Adrenal gland (tissue), 12 donors: Measurements from ENCODE around the gene DENND6B. TPM values are rescaled to one million over a fixed set of nuclear protein-coding genes. Genes with fewer than 3 reads are reported as not detected.

Experiments used
- DNase-seq, 7 donors: peaks; one replicate each; pipeline ENCODE4 v3.0.0-alpha.2; 2019 to 2020
- H3K27ac ChIP-seq, 5 donors: fragments of 200-600 bp; sonication (generic) in 4 of 5; 1 replicate in 3 of 5; 2 replicates in 2 of 5; pipeline versions ENCODE4 v1.5.1 to v1.8.0; 2016 to 2020; ENCODE audit warnings: mild to moderate bottlenecking in 1 of 5
- H3K27me3 ChIP-seq: fragments of 200-600 bp; 2 replicates; pipeline ENCODE4 v1.8.0; 2021
- H3K36me3 ChIP-seq, 2 donors: fragments of 200-600 bp; replicated peaks in 1 of 2; 1 replicate in 1 of 2; 2 replicates in 1 of 2; pipeline versions ENCODE4 v1.5.1 to v1.8.0; 2018 to 2022
- H3K4me1 ChIP-seq, 2 donors: fragments of 200-600 bp; replicated peaks in 1 of 2; 1 replicate in 1 of 2; 2 replicates in 1 of 2; pipeline versions ENCODE4 v1.5.1 to v1.8.0; 2018 to 2021
- H3K4me3 ChIP-seq, 4 donors: fragments of 200-600 bp; sonication (generic) in 3 of 4; one replicate each; pipeline ENCODE4 v1.5.1; 2016 to 2018
- H3K9me3 ChIP-seq, 3 donors: fragments of 200-600 bp; sonication (generic) in 1 of 3; replicated peaks in 1 of 3; 1 replicate in 2 of 3; 2 replicates in 1 of 3; pipeline versions ENCODE4 v1.5.1 to v1.8.0; 2016 to 2021
- POLR2A ChIP-seq, 2 donors: fragments of 450-650 bp; IDR thresholded peaks; one replicate each; pipeline ENCODE4 v1.6.1; 2017; ENCODE audit warnings: antibody characterized with exemption in 2 of 2, mild to moderate bottlenecking in 2 of 2, moderate library complexity in 1 of 2
- WGBS, 4 donors: extraction: QIAGEN DNeasy Blood & Tissue Kit in 2 of 4; methylation state at CpG; one replicate each; pipeline versions ENCODE4 v1.1.5 to v1.1.7; 2013 to 2017; 5-methylcytosine and 5-hydroxymethylcytosine counted together
- intact Hi-C, 2 donors: fragments of 100-400 bp; cut with DNase I; formaldehyde crosslinking; loops; one replicate each; pipeline versions ENCODE4 v1.14.1 to v1.15.0; 2022 to 2023
- polyA plus RNA-seq, 3 donors: library from polyadenylated mRNA; stranded (reverse); fragments of 200-250 nt in 2 of 3; fragments of 350-450 nt in 1 of 3; fragmentation: Illumina TruSeq in 1 of 3; extraction: RNeasy Lipid Tissue Mini Kit (QIAGEN cat#74804) in 1 of 3; gene quantifications; one replicate each; pipeline ENCODE4 v1.2.3, GENCODE V29; 2013 to 2014
- total RNA-seq, 9 donors: library from RNA; depleted of rRNA in 4 of 9; stranded (reverse); fragments of >200 nt in 4 of 9; fragments of 120-200 nt in 1 of 9; fragmentation: NEBNext Ultra II Directional in 1 of 9; extraction: Animal tissue kit (Norgen Biotek cat#: 25700) in 1 of 9; gene quantifications; one replicate each; pipeline versions ENCODE4 v1.1.0 to v1.2.4, GENCODE V29; 2013 to 2023
- TF ChIP-seq, protein P1 (sequence below), 6 experiments: fragments of 450-650 bp in 4 of 6; fragments of 200-600 bp in 2 of 6; sonication (generic) in 1 of 6; IDR thresholded peaks; 1 replicate in 5 of 6; 2 replicates in 1 of 6; pipeline versions ENCODE4 v1.5.1 to v1.8.0; 2016 to 2021; ENCODE audit warnings: antibody characterized with exemption in 6 of 6, mild to moderate bottlenecking in 2 of 6, moderate library complexity in 1 of 6
- donor health status: healthy with polysubstance abuse.
- donor health status: Bipolar disorder and iron deficiency.
- donor health status: DM: yes; HTN: yes; CAD: no.
- donor health status: DM: no; HTN: no; CAD: no.
- donor health status: DM: no; HTN: no; CAD: no.
- donor health status: DM: yes; HTN: yes; CAD: no.

Gene DENND6B
- total and polyA plus RNA-seq, 12 donors: 1.8 to 32.7 (median 8.9) TPM

DNA sequence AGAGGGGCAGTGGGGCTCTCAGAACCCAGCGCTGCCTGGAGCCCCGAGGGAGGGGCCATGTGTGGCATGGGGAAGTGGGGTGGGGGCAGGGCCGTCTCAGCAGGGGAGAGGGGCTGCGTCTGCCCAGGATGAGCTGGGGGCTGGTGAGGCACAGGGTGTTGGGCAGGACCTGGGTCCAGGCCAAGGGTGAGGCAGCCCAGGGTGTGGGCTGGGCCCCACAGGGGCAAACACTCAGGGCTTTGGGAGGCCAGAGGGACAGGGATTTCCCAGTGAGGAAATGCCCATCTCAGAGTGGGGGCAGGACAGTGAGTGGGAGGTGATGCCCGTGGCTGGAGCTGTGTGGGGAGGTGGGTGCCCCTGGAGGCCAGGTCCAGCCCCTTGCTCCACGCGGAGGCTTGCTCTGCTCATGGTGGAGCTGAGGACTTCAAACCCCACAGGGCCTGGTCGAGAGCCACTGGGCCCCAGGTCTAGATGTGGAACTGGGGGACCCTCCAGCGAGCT, 24.7 kb downstream of the DENND6B start:
- H3K27ac ChIP-seq: peak overlapping the region in 4 of 5 donors; percentile 13 to 97 (median 93)
- peak overlapping the region in 1 of 4 donors; percentile 5 for H3K4me3 ChIP-seq

DNA sequence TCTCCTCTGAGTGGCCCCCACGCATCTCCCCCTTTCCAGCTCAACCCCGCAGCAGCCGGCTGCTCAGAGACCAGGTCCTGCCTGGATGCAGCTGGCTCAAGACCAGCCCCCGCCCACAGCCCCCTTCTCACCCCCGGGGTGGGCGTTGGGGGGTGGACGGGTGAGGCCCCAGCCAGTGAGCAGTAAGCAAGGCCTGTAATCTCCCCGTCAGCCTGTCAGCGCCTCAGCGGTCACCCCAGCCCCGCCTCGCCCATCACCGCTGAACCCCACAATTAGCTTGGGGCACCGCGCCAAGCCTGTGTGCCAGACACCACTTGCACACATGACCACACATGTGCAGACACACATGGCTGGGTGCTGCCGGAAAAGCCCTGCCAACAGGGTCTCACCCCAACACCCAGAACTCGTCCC, 25.2 kb downstream of the DENND6B start:
- 58 to 65% (median 61%) methylated on average over 9 to 17 of the region's 17 CpGs; no CpG with 5 or more reads in 1 of the 4 donors for WGBS, 4 donors
- TF ChIP-seq, protein P1, sequence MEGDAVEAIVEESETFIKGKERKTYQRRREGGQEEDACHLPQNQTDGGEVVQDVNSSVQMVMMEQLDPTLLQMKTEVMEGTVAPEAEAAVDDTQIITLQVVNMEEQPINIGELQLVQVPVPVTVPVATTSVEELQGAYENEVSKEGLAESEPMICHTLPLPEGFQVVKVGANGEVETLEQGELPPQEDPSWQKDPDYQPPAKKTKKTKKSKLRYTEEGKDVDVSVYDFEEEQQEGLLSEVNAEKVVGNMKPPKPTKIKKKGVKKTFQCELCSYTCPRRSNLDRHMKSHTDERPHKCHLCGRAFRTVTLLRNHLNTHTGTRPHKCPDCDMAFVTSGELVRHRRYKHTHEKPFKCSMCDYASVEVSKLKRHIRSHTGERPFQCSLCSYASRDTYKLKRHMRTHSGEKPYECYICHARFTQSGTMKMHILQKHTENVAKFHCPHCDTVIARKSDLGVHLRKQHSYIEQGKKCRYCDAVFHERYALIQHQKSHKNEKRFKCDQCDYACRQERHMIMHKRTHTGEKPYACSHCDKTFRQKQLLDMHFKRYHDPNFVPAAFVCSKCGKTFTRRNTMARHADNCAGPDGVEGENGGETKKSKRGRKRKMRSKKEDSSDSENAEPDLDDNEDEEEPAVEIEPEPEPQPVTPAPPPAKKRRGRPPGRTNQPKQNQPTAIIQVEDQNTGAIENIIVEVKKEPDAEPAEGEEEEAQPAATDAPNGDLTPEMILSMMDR (IDR thresholded peaks at IDR 0.05): no peak
- intact Hi-C loops: no loop called here
- H3K4me1 ChIP-seq: peaks cover 92 to 96% of the 10 kb centered on the region in 2 donors
- H3K27ac ChIP-seq: peak overlapping the region in 4 of 5 donors; percentile 13 to 97 (median 93)
- no peaks in the 10 kb centered on the region for H3K36me3 ChIP-seq
- H3K27me3 ChIP-seq: no peaks in the 10 kb centered on the region
- DNase-seq: no peak
- peak overlapping the region in 1 of 4 donors; percentile 5 for H3K4me3 ChIP-seq
- no peaks in the 10 kb centered on the region for H3K9me3 ChIP-seq

More for the DNA sequence above, 24.7 kb downstream of the DENND6B start:
- WGBS, 4 donors: 26 to 49% (median 44%) methylated on average over 6 to 9 of the region's 9 CpGs
- intact Hi-C loops: no loop called here
- DNase-seq: peak in 2 of 7 donors; percentile 41 to 47
- H3K27me3 ChIP-seq: no peaks in the 10 kb centered on the region
- H3K36me3 ChIP-seq: no peaks in the 10 kb centered on the region
- no peaks in the 10 kb centered on the region for H3K9me3 ChIP-seq
- H3K4me1 ChIP-seq: peaks cover 87 to 91% of the 10 kb centered on the region in 2 donors
- TF ChIP-seq, protein P1 (IDR thresholded peaks at IDR 0.05): no peak
- no peak for TF ChIP-seq POLR2A (IDR thresholded peaks at IDR 0.05)

DNA sequence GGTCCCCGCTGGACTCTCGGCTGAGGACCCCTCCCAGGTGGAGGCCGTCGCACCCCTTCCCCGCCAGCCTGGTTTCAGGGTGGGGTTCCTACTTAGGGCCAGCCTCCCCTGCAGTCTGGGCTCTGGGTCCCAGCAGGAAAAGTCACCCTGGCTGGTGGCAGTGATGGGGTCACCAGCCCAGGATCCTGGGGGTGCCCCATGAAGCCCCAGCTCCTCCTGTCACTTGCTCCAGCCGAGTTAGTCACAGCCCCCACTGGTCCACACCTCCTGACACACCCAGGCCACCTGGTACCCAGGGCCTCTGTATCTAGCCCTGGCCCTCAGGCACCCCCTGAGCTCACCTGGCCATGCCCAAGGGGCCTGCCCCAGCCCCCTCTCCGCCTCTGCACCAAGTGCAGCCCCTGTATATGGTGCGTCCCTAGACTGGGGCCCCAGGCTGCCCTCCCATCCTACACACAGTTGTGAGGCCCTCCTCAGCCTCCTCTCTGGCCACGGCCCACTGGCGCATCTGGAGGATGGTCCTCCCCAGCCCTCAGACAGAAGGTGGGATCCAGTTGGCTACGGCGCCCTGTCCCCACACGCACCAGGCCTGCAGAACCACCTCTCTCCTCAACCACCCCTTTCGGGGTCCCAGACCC, 26.1 kb downstream of the DENND6B start:
- peak overlapping the region in 1 of 4 donors; percentile 29 for H3K4me3 ChIP-seq
- peaks cover 95 to 96% of the 10 kb centered on the region in 2 donors for H3K4me1 ChIP-seq
- H3K9me3 ChIP-seq: no peaks in the 10 kb centered on the region
- H3K27me3 ChIP-seq: no peaks in the 10 kb centered on the region
- WGBS, 4 donors: 75 to 88% (median 83%) methylated on average over 4 to 14 of the region's 14 CpGs
- H3K36me3 ChIP-seq: no peaks in the 10 kb centered on the region
- H3K27ac ChIP-seq: peak overlapping the region in 2 of 5 donors; percentile 72 to 95
- no peak for DNase-seq
- intact Hi-C loops: no loop called here
- TF ChIP-seq, protein P1 (IDR thresholded peaks at IDR 0.05): no peak
- TF ChIP-seq POLR2A (IDR thresholded peaks at IDR 0.05): no peak

DNA sequence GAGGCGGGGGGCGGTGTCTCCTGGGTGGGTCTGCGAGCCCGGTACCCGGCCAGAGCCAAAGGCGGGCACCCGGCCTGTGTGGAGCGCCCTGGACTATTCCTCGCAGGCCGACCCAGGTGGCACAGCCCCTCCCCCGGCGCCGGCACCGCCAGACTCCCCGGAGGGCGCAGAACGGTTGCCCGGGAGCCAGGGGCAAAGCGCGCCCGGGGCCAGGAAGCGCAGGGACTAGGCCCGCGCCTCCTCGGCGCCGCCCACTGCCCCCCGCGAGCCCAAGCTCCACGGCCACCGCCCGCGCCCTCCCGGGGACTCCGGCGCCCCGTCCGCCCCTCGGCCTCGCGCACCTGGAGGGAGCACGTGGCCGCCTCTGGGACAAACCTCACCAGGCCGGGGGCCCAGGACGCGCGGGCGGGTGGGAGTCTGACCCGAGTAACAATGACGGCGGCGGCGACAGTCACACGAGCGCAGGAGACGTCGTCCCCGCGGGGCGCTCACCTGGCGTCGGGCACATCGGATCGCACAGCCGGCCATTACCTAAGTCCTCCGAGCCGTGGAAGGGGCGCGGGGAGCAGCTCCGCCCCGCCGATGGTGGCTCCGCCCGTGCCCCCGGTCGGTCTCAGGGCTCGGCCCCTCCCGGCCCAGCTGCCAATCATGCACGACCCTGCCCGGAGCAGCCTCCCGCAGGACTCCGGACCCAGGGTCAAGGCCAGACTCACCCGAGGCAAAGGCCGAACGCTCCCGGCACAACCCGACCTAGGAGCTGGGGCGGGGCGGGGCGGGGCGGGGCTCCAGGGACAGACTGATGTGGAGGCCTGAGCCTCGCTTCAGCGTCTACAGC, 26.8 kb downstream of the DENND6B start:
- DNase-seq: peak in 1 of 7 donors; percentile 52
- no peaks in the 10 kb centered on the region for H3K9me3 ChIP-seq
- H3K4me1 ChIP-seq: peaks cover 88 to 93% of the 10 kb centered on the region in 2 donors
- no peaks in the 10 kb centered on the region for H3K27me3 ChIP-seq
- intact Hi-C loops: no loop called here
- TF ChIP-seq, protein P1 (IDR thresholded peaks at IDR 0.05): no peak
- TF ChIP-seq POLR2A (IDR thresholded peaks at IDR 0.05): no peak
- H3K27ac ChIP-seq: peak overlapping the region in 4 of 5 donors; percentile 38 to 95 (median 66)
- H3K36me3 ChIP-seq: no peaks in the 10 kb centered on the region
- H3K4me3 ChIP-seq: peak overlapping the region in 1 of 4 donors; percentile 29
- WGBS, 4 donors: 42 to 54% (median 52%) methylated on average over 6 to 93 of the region's 93 CpGs
